Neural crest cell (in vitro differentiated cells): ENCODE results near the gene PSTPIP2. TPM values are rescaled to one million over a fixed set of nuclear protein-coding genes. Genes with fewer than 3 reads are reported as not detected.
"Not testable (repeated sequence)": the region's sequence is repeated elsewhere in the genome, so short reads cannot be mapped to it uniquely, and the experiment has no call there.

Experiments
- DNase-seq: peaks from one replicate; pipeline ENCODE4 v3.0.0; 2021; ENCODE audit warnings: low read depth, mixed read lengths, low spot score
- H3K27ac Mint-ChIP-seq: one replicate; pipeline ENCODE4 v1.8.0; 2021; ENCODE audit warnings: mild to moderate bottlenecking, mixed read lengths; ENCODE audit not compliant: unreplicated experiment
- H3K27me3 Mint-ChIP-seq: 2 replicates; pipeline ENCODE4 v1.8.0; 2021; ENCODE audit warnings: low read depth, mild to moderate bottlenecking, mixed read lengths
- H3K36me3 Mint-ChIP-seq: 2 replicates; pipeline ENCODE4 v1.8.0; 2021; ENCODE audit warnings: low read depth, mild to moderate bottlenecking, mixed read lengths
- H3K4me1 Mint-ChIP-seq: 2 replicates; pipeline ENCODE4 v1.8.0; 2021; ENCODE audit warnings: mixed read lengths
- H3K4me3 Mint-ChIP-seq: one replicate; pipeline ENCODE4 v1.8.0; 2021; ENCODE audit warnings: mild to moderate bottlenecking, mixed read lengths
- H3K9me3 Mint-ChIP-seq: 2 replicates; pipeline ENCODE4 v1.8.0; 2021; ENCODE audit warnings: mixed read lengths
- CTCF ChIP-seq: fragments of 200-600 bp; sonication (generic); conservative IDR thresholded peaks from 2 replicates; pipeline ENCODE4 v1.5.0; 2021; ENCODE audit warnings: antibody characterized with exemption, mild to moderate bottlenecking
- total RNA-seq: library from RNA; stranded (reverse); gene quantifications from 2 replicates; pipeline ENCODE4 v1.2.1, GENCODE V29; 2021

The PSTPIP2 gene
- total RNA-seq, 1 donor from 2014 or later, result 7.0 TPM

GRCh38 chr18:45995461-45995860, 76.6 kb downstream of the PSTPIP2 start:
- Mint-ChIP-seq H3K36me3 (no peaks in the 10 kb centered on the region), H3K27ac (no peak overlapping the region), H3K4me3 (no peak overlapping the region), H3K4me1 (no peaks in the 10 kb centered on the region), H3K27me3 (no peaks in the 10 kb centered on the region), H3K9me3 (no peaks in the 10 kb centered on the region)
- no peak for DNase-seq
- TF ChIP-seq CTCF, result no peak

- Mint-ChIP-seq H3K27me3 (no peaks in the 10 kb centered on the region), H3K36me3 (peaks cover 5% of the 10 kb centered on the region), H3K4me1 (no peaks in the 10 kb centered on the region), H3K27ac (no peak overlapping the region), H3K4me3 (no peak overlapping the region), H3K9me3 (no peaks in the 10 kb centered on the region)
- no peak for DNase-seq
- TF ChIP-seq CTCF, result no peak
Measured at GRCh38 chr18:45993438-45993837, 78.6 kb downstream of the PSTPIP2 start.

GRCh38 chr18:45992527-45992926, 79.5 kb downstream of the PSTPIP2 start:
- not testable (repeated sequence) for DNase-seq, H3K27me3 Mint-ChIP-seq, H3K27ac Mint-ChIP-seq, H3K9me3 Mint-ChIP-seq, H3K36me3 Mint-ChIP-seq, H3K4me3 Mint-ChIP-seq, H3K4me1 Mint-ChIP-seq

GRCh38 chr18:45991788-45992187, 80.3 kb downstream of the PSTPIP2 start:
- peaks cover 8% of the 10 kb centered on the region for H3K36me3 Mint-ChIP-seq
- H3K4me3 Mint-ChIP-seq, result no peak overlapping the region
- no peaks in the 10 kb centered on the region for H3K27me3 Mint-ChIP-seq
- H3K9me3 Mint-ChIP-seq, result no peaks in the 10 kb centered on the region
- DNase-seq, result no peak
- no peak overlapping the region for H3K27ac Mint-ChIP-seq
- H3K4me1 Mint-ChIP-seq, result no peaks in the 10 kb centered on the region
- no peak for TF ChIP-seq CTCF

GRCh38 chr18:45984546-45985235, 87.4 kb downstream of the PSTPIP2 start:
- DNase-seq, result no peak
- Mint-ChIP-seq H3K9me3 (no peaks in the 10 kb centered on the region), H3K27ac (no peak overlapping the region), H3K4me3 (no peak overlapping the region), H3K27me3 (no peaks in the 10 kb centered on the region), H3K36me3 (peaks cover 7% of the 10 kb centered on the region), H3K4me1 (no peaks in the 10 kb centered on the region)
- no peak for TF ChIP-seq CTCF

- Mint-ChIP-seq H3K4me3 (no peak overlapping the region), H3K27ac (no peak overlapping the region), H3K36me3 (no peaks in the 10 kb centered on the region), H3K27me3 (no peaks in the 10 kb centered on the region), H3K9me3 (no peaks in the 10 kb centered on the region), H3K4me1 (no peaks in the 10 kb centered on the region)
- no peak for TF ChIP-seq CTCF
- no peak for DNase-seq
Measured at GRCh38 chr18:45981821-45982220, 90.2 kb downstream of the PSTPIP2 start.
